Liver (tissue), 3 donors: ENCODE results near the gene TFDP1.

Experiments used
- EGR1 ChIP-seq, 2 donors: IDR thresholded peaks; 2 replicates each; pipeline ENCODE4 v1.6.1; 2016 to 2018; ENCODE audit warnings: antibody characterized with exemption in 2 of 2, low read depth in 2 of 2
- FOXA1 ChIP-seq: IDR thresholded peaks from 2 replicates; pipeline ENCODE4 v1.6.1; 2016; ENCODE audit warnings: antibody characterized with exemption
- GABPA ChIP-seq, 2 donors: IDR thresholded peaks in 1 of 2; conservative IDR thresholded peaks in 1 of 2; 2 replicates each; pipeline ENCODE4 v1.6.1; 2016; ENCODE audit warnings: antibody characterized with exemption in 2 of 2, mild to moderate bottlenecking in 1 of 2, moderate library complexity in 1 of 2
- HNF4A ChIP-seq, 2 donors: conservative IDR thresholded peaks; 2 replicates each; pipeline ENCODE4 v1.6.1; 2016; ENCODE audit warnings: antibody characterized with exemption in 2 of 2, mild to moderate bottlenecking in 2 of 2
- JUND ChIP-seq, 2 donors: IDR thresholded peaks; 2 replicates each; pipeline ENCODE4 v1.6.1; 2016; ENCODE audit warnings: antibody characterized with exemption in 2 of 2
- MAX ChIP-seq: IDR thresholded peaks from 2 replicates; pipeline ENCODE4 v1.6.1; 2016; ENCODE audit warnings: antibody characterized with exemption
- NR2F2 ChIP-seq: IDR thresholded peaks from 2 replicates; pipeline ENCODE4 v1.6.1; 2016; ENCODE audit warnings: antibody characterized with exemption
- RAD21 ChIP-seq, 2 donors: IDR thresholded peaks; 2 replicates each; pipeline ENCODE4 v1.6.1; 2016; ENCODE audit warnings: antibody characterized with exemption in 2 of 2, mild to moderate bottlenecking in 2 of 2
- REST ChIP-seq: IDR thresholded peaks from 2 replicates; pipeline ENCODE4 v1.6.1; 2016; ENCODE audit warnings: antibody characterized with exemption, mild to moderate bottlenecking
- TAF1 ChIP-seq: conservative IDR thresholded peaks from 2 replicates; pipeline ENCODE4 v1.6.1; 2016; ENCODE audit warnings: antibody characterized with exemption, mild to moderate bottlenecking
- YY1 ChIP-seq: IDR thresholded peaks from 2 replicates; pipeline ENCODE4 v1.6.1; 2016; ENCODE audit warnings: antibody characterized with exemption, mild to moderate bottlenecking
- ZBTB33 ChIP-seq: IDR thresholded peaks from 2 replicates; pipeline ENCODE4 v1.6.1; 2016; ENCODE audit warnings: antibody characterized with exemption
- TF ChIP-seq, protein P1 (sequence below): fragments of 150-350 bp; IDR thresholded peaks from 2 replicates; pipeline ENCODE4 v1.5.1; 2017; ENCODE audit warnings: improper control_type of control experiment, low read depth, low read length; ENCODE audit not compliant: missing input control
- TF ChIP-seq, protein P2 (sequence below): IDR thresholded peaks from 2 replicates; pipeline ENCODE4 v1.6.1; 2016; ENCODE audit warnings: antibody characterized with exemption
- donor health status: healthy.
- donor health status: healthy.

GRCh38 chr13:113567681-113568080 is 16.9 kb upstream of the TFDP1 start:
- TF ChIP-seq REST (no peak), YY1 (no peak), JUND (IDR thresholded peaks at IDR 0.05) (no peak), TAF1 (no peak), RAD21 (IDR thresholded peaks at IDR 0.05) (no peak), FOXA1 (no peak), GABPA (IDR thresholded peaks at IDR 0.05 in 1 of 2, conservative IDR thresholded peaks at IDR 0.05 in 1 of 2) (no peak), MAX (no peak), NR2F2 (no peak), ZBTB33 (no peak), EGR1 (IDR thresholded peaks at IDR 0.05; ENCODE audit: low read depth in 2 of 2) (no peak), HNF4A (conservative IDR thresholded peaks at IDR 0.05) (no peak)
- TF ChIP-seq, protein P1, sequence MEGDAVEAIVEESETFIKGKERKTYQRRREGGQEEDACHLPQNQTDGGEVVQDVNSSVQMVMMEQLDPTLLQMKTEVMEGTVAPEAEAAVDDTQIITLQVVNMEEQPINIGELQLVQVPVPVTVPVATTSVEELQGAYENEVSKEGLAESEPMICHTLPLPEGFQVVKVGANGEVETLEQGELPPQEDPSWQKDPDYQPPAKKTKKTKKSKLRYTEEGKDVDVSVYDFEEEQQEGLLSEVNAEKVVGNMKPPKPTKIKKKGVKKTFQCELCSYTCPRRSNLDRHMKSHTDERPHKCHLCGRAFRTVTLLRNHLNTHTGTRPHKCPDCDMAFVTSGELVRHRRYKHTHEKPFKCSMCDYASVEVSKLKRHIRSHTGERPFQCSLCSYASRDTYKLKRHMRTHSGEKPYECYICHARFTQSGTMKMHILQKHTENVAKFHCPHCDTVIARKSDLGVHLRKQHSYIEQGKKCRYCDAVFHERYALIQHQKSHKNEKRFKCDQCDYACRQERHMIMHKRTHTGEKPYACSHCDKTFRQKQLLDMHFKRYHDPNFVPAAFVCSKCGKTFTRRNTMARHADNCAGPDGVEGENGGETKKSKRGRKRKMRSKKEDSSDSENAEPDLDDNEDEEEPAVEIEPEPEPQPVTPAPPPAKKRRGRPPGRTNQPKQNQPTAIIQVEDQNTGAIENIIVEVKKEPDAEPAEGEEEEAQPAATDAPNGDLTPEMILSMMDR: no peak
- TF ChIP-seq, protein P2, sequence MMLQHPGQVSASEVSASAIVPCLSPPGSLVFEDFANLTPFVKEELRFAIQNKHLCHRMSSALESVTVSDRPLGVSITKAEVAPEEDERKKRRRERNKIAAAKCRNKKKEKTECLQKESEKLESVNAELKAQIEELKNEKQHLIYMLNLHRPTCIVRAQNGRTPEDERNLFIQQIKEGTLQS: no peak
